Measurements from ENCODE around the gene LNP1. TPM values are rescaled to one million over a fixed set of nuclear protein-coding genes. Genes with fewer than 3 reads are reported as not detected.

The LNP1 gene
- polyA plus RNA-seq, 1 donor: 6.1 TPM

GRCh38 chr3:100399341-100400071 lies 1.8 kb upstream of the LNP1 start:
- DNase-seq: no peak

GRCh38 chr3:100400419-100400779 lies 940 bp upstream of the LNP1 start:
- DNase-seq: no peak

- no peak for DNase-seq
Measured at GRCh38 chr3:100401674-100402041, 319 bp downstream of the LNP1 start.

GRCh38 chr3:100402256-100402655 lies 917 bp downstream of the LNP1 start:
- DNase-seq: peak; percentile 59

- no peak for DNase-seq
Measured at GRCh38 chr3:100402891-100403290, 1.6 kb downstream of the LNP1 start.

- DNase-seq: no peak
Measured at GRCh38 chr3:100403362-100404249, 2.3 kb downstream of the LNP1 start.

GRCh38 chr3:100404250-100404548 lies 2.9 kb downstream of the LNP1 start:
- DNase-seq: no peak

- no peak for DNase-seq
Measured at GRCh38 chr3:100407164-100407563, 5.8 kb downstream of the LNP1 start.

GRCh38 chr3:100407977-100408532 lies 6.7 kb downstream of the LNP1 start:
- DNase-seq: no peak

GRCh38 chr3:100411091-100411982 lies 10.0 kb downstream of the LNP1 start:
- DNase-seq: no peak

GRCh38 chr3:100412912-100413590 lies 11.7 kb downstream of the LNP1 start:
- no peak for DNase-seq

- DNase-seq: no peak
Measured at GRCh38 chr3:100413613-100414012, 12.3 kb downstream of the LNP1 start.

GRCh38 chr3:100416176-100416575 lies 14.8 kb downstream of the LNP1 start:
- DNase-seq: no peak

GRCh38 chr3:100416863-100417262 lies 15.5 kb downstream of the LNP1 start:
- no peak for DNase-seq

- DNase-seq: no peak
Measured at GRCh38 chr3:100419406-100419805, 18.1 kb downstream of the LNP1 start.

- no peak for DNase-seq
Measured at GRCh38 chr3:100420885-100421284, 19.5 kb downstream of the LNP1 start.

- DNase-seq: no peak
Measured at GRCh38 chr3:100423611-100424010, 22.3 kb downstream of the LNP1 start.

- DNase-seq: no peak
Measured at GRCh38 chr3:100424261-100424660, 22.9 kb downstream of the LNP1 start.

- DNase-seq: no peak
Measured at GRCh38 chr3:100425316-100425715, 24.0 kb downstream of the LNP1 start.

- DNase-seq: no peak
Measured at GRCh38 chr3:100426067-100426682, 24.8 kb downstream of the LNP1 start.

- DNase-seq: no peak
Measured at GRCh38 chr3:100427699-100428098, 26.4 kb downstream of the LNP1 start.

Data from hindlimb muscle (tissue), 1 donor.